Cardiac fibroblast (primary cell): ENCODE data around the gene CADM2.

Source experiments
- DNase-seq, 2 donors: peaks; one replicate each; pipeline versions ENCODE4 v3.0.0 to v3.0.0-alpha.2; 2010; ENCODE audit warnings: low read depth in 2 of 2
- H3K4me3 ChIP-seq, 2 donors: replicated peaks in 1 of 2; 1 replicate in 1 of 2; 2 replicates in 1 of 2; pipeline ENCODE4 v1.5.1; 2011; ENCODE audit warnings: low read depth in 2 of 2, low read length in 2 of 2, mild to moderate bottlenecking in 2 of 2, moderate library complexity in 1 of 2
- CTCF ChIP-seq: IDR thresholded peaks from one replicate; pipeline ENCODE4 v1.5.1; 2011; ENCODE audit warnings: low read depth, mild to moderate bottlenecking, low read length, inconsistent platforms

Gene CADM2

GRCh38 chr3:86087160-86087871, 1128.5 kb downstream of the CADM2 start:
- H3K4me3 ChIP-seq = no peak overlapping the region
- DNase-seq = no peak
- no peak for TF ChIP-seq CTCF

- H3K4me3 ChIP-seq = no peak overlapping the region
- DNase-seq = no peak
- TF ChIP-seq CTCF = no peak
Observed at GRCh38 chr3:86104154-86104553, 1145.4 kb downstream of the CADM2 start.

- no peak for TF ChIP-seq CTCF
- no peak overlapping the region for H3K4me3 ChIP-seq
- no peak for DNase-seq
Observed at GRCh38 chr3:86109434-86109833, 1150.6 kb downstream of the CADM2 start.
